ENCODE results near the gene CPNE7. TPM values are rescaled to one million over a fixed set of nuclear protein-coding genes. Genes with fewer than 3 reads are reported as not detected.

Gene CPNE7
- total and polyA plus RNA-seq, 5 donors from 2014 or later = 0.11 to 0.81 (median 0.59) TPM; not detected in 1

GRCh38 chr16:89620406-89620841 is 44.9 kb downstream of the CPNE7 start:
- Mint-ChIP-seq H3K36me3 (no peaks in the 10 kb centered on the region), H3K27me3 (peaks cover 4% of the 10 kb centered on the region), H3K9me3 (peaks cover 0 to 5% (median 0%) of the 10 kb centered on the region in 7 donors), H3K4me1 (peaks cover 0 to 16% (median 5%) of the 10 kb centered on the region in 4 donors), H3K27ac (no peak overlapping the region), H3K4me3 (no peak overlapping the region)
- no peaks in the 10 kb centered on the region for H3K27me3 ChIP-seq (ENCODE audit: control insufficient read depth, insufficient read depth, low read length)
- H3K36me3 ChIP-seq (ENCODE audit: control insufficient read depth, insufficient read depth, low read length) = no peaks in the 10 kb centered on the region
- no peak overlapping the region for H3K4me3 ChIP-seq (ENCODE audit: low read depth, low read length)
- DNase-seq (no peak), ATAC-seq (ENCODE audit: low read depth in 2 of 2) (no peak)
- peaks cover 7% of the 10 kb centered on the region for H3K4me1 ChIP-seq (ENCODE audit: control insufficient read depth, insufficient read depth, low read length, poor library complexity, severe bottlenecking)
- no peak overlapping the region for H3K27ac ChIP-seq (ENCODE audit: insufficient read depth, low read length, poor library complexity, severe bottlenecking)
- H3K9me3 ChIP-seq (ENCODE audit: control insufficient read depth in 2 of 2, low read length in 2 of 2) = peaks cover 0 to 7% of the 10 kb centered on the region in 2 experiments

GRCh38 chr16:89621136-89621697 is 45.7 kb downstream of the CPNE7 start:
- no peak for ATAC-seq (ENCODE audit: low read depth in 2 of 2)
- Mint-ChIP-seq H3K4me1 (peaks cover 0 to 12% (median 4%) of the 10 kb centered on the region in 4 donors), H3K36me3 (no peaks in the 10 kb centered on the region), H3K27me3 (peaks cover 4% of the 10 kb centered on the region), H3K27ac (peak overlapping the region in 1 of 3 donors; percentile 26), H3K9me3 (peaks cover 0 to 5% (median 0%) of the 10 kb centered on the region in 7 donors), H3K4me3 (no peak overlapping the region)
- no peak overlapping the region for H3K27ac ChIP-seq (ENCODE audit: insufficient read depth, low read length, poor library complexity, severe bottlenecking)
- peaks cover 0 to 7% of the 10 kb centered on the region in 2 experiments for H3K9me3 ChIP-seq (ENCODE audit: control insufficient read depth in 2 of 2, low read length in 2 of 2)
- no peaks in the 10 kb centered on the region for H3K27me3 ChIP-seq (ENCODE audit: control insufficient read depth, insufficient read depth, low read length)
- no peaks in the 10 kb centered on the region for H3K36me3 ChIP-seq (ENCODE audit: control insufficient read depth, insufficient read depth, low read length)
- peaks cover 7% of the 10 kb centered on the region for H3K4me1 ChIP-seq (ENCODE audit: control insufficient read depth, insufficient read depth, low read length, poor library complexity, severe bottlenecking)
- DNase-seq = no peak
- no peak overlapping the region for H3K4me3 ChIP-seq (ENCODE audit: low read depth, low read length)

GRCh38 chr16:89621698-89622409 is 46.3 kb downstream of the CPNE7 start:
- ATAC-seq (ENCODE audit: low read depth in 2 of 2) (no peak), DNase-seq (no peak)
- Mint-ChIP-seq H3K36me3 (no peaks in the 10 kb centered on the region), H3K4me1 (peaks cover 0 to 6% (median 3%) of the 10 kb centered on the region in 4 donors), H3K27me3 (peaks cover 4% of the 10 kb centered on the region), H3K4me3 (no peak overlapping the region), H3K27ac (no peak overlapping the region), H3K9me3 (peaks cover 0 to 2% (median 0%) of the 10 kb centered on the region in 7 donors)
- no peak overlapping the region for H3K27ac ChIP-seq (ENCODE audit: insufficient read depth, low read length, poor library complexity, severe bottlenecking)
- peaks cover 3% of the 10 kb centered on the region for H3K4me1 ChIP-seq (ENCODE audit: control insufficient read depth, insufficient read depth, low read length, poor library complexity, severe bottlenecking)
- H3K36me3 ChIP-seq (ENCODE audit: control insufficient read depth, insufficient read depth, low read length) = no peaks in the 10 kb centered on the region
- no peak overlapping the region for H3K4me3 ChIP-seq (ENCODE audit: low read depth, low read length)
- H3K27me3 ChIP-seq (ENCODE audit: control insufficient read depth, insufficient read depth, low read length) = no peaks in the 10 kb centered on the region
- H3K9me3 ChIP-seq (ENCODE audit: control insufficient read depth in 2 of 2, low read length in 2 of 2) = peaks cover 0 to 3% of the 10 kb centered on the region in 2 experiments

GRCh38 chr16:89623511-89624261 is 48.1 kb downstream of the CPNE7 start:
- Histone ChIP-seq H3K27ac (ENCODE audit: insufficient read depth, low read length, poor library complexity, severe bottlenecking) (no peak overlapping the region), H3K27me3 (ENCODE audit: control insufficient read depth, insufficient read depth, low read length) (no peaks in the 10 kb centered on the region), H3K4me3 (ENCODE audit: low read depth, low read length) (no peak overlapping the region), H3K36me3 (ENCODE audit: control insufficient read depth, insufficient read depth, low read length) (no peaks in the 10 kb centered on the region), H3K9me3 (ENCODE audit: control insufficient read depth in 2 of 2, low read length in 2 of 2) (no peaks in the 10 kb centered on the region), H3K4me1 (ENCODE audit: control insufficient read depth, insufficient read depth, low read length, poor library complexity, severe bottlenecking) (no peaks in the 10 kb centered on the region)
- Mint-ChIP-seq H3K4me1 (peaks cover 0 to 2% (median under 1%) of the 10 kb centered on the region in 4 donors), H3K27ac (peak overlapping the region in 1 of 3 donors; percentile 53), H3K36me3 (no peaks in the 10 kb centered on the region), H3K9me3 (no peaks in the 10 kb centered on the region), H3K4me3 (no peak overlapping the region), H3K27me3 (peaks cover 4% of the 10 kb centered on the region)
- no peak for ATAC-seq (ENCODE audit: low read depth in 2 of 2)
- DNase-seq = no peak

- DNase-seq (no peak), ATAC-seq (ENCODE audit: low read depth in 2 of 2) (no peak)
- no peak overlapping the region for H3K27ac ChIP-seq (ENCODE audit: insufficient read depth, low read length, poor library complexity, severe bottlenecking)
- no peaks in the 10 kb centered on the region for H3K27me3 ChIP-seq (ENCODE audit: control insufficient read depth, insufficient read depth, low read length)
- H3K9me3 ChIP-seq (ENCODE audit: control insufficient read depth in 2 of 2, low read length in 2 of 2) = no peaks in the 10 kb centered on the region
- Mint-ChIP-seq H3K36me3 (no peaks in the 10 kb centered on the region), H3K27me3 (peaks cover 4% of the 10 kb centered on the region), H3K4me1 (peaks cover 0 to 2% (median under 1%) of the 10 kb centered on the region in 4 donors), H3K27ac (no peak overlapping the region), H3K4me3 (no peak overlapping the region), H3K9me3 (no peaks in the 10 kb centered on the region)
- H3K4me1 ChIP-seq (ENCODE audit: control insufficient read depth, insufficient read depth, low read length, poor library complexity, severe bottlenecking) = no peaks in the 10 kb centered on the region
- no peak overlapping the region for H3K4me3 ChIP-seq (ENCODE audit: low read depth, low read length)
- no peaks in the 10 kb centered on the region for H3K36me3 ChIP-seq (ENCODE audit: control insufficient read depth, insufficient read depth, low read length)
Measured at GRCh38 chr16:89624777-89625761, 49.5 kb downstream of the CPNE7 start.

- H3K27me3 ChIP-seq (ENCODE audit: control insufficient read depth, insufficient read depth, low read length) = no peaks in the 10 kb centered on the region
- H3K9me3 ChIP-seq (ENCODE audit: control insufficient read depth in 2 of 2, low read length in 2 of 2) = no peaks in the 10 kb centered on the region
- Mint-ChIP-seq H3K9me3 (peaks cover 0 to 1% (median 0%) of the 10 kb centered on the region in 7 donors), H3K27ac (no peak overlapping the region), H3K27me3 (no peaks in the 10 kb centered on the region), H3K4me1 (no peaks in the 10 kb centered on the region), H3K36me3 (no peaks in the 10 kb centered on the region), H3K4me3 (no peak overlapping the region)
- DNase-seq = no peak
- no peak overlapping the region for H3K4me3 ChIP-seq (ENCODE audit: low read depth, low read length)
- no peaks in the 10 kb centered on the region for H3K36me3 ChIP-seq (ENCODE audit: control insufficient read depth, insufficient read depth, low read length)
- ATAC-seq (ENCODE audit: low read depth in 2 of 2) = no peak
- no peak overlapping the region for H3K27ac ChIP-seq (ENCODE audit: insufficient read depth, low read length, poor library complexity, severe bottlenecking)
- H3K4me1 ChIP-seq (ENCODE audit: control insufficient read depth, insufficient read depth, low read length, poor library complexity, severe bottlenecking) = no peaks in the 10 kb centered on the region
Measured at GRCh38 chr16:89629827-89630610, 54.5 kb downstream of the CPNE7 start.

Data from CD4-positive, CD25-positive, alpha-beta regulatory T cell (primary cell).